Measurements from ENCODE around the gene MAMLD1.
A peak's percentile ranks its signal among the peaks of the same experiment; 100 is the strongest.

The MAMLD1 gene

DNA sequence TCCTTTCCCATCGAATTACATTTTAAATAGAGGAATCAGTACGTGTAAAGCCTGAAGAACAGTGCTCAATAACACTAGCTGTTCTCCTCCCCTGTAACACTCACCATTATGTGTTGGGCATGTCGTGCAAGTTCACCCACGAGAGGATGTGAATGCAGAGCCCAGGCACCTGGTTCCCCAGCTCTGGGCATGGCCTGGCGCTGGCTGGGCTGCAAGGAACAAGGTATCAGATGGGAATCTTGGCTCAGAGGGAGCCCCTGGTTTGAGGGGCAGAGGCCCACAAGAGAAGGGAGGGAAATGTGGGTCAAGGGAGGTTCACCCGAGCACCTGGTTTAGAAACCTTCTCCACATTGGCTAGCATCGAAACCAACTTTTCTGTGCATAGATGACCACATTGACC is 163.6 kb downstream of the MAMLD1 start:
- DNase-seq (ENCODE audit: low read depth in 2 of 2, low spot score in 1 of 2), result no peak

DNA sequence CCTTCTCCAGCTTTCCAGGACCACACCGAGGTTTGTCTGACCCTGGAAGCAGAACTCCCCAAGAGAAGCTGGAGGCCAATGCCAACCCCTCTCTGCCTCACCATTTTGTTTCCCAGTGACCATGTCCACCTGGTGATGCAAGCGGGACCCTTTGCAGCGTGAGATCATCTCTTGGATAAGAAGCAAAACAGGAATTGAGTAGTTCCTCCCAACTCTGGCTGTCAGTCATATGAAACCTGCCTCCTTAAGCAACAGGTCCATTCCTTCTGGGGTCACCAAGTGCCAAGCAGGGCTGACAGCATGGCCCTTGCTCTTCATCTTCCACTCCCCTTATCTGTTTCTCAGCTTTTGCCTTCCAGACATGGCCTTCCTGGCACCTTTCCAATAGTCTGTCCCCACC is 164.0 kb downstream of the MAMLD1 start:
- no peak for DNase-seq (ENCODE audit: low read depth in 2 of 2, low spot score in 1 of 2)

DNA sequence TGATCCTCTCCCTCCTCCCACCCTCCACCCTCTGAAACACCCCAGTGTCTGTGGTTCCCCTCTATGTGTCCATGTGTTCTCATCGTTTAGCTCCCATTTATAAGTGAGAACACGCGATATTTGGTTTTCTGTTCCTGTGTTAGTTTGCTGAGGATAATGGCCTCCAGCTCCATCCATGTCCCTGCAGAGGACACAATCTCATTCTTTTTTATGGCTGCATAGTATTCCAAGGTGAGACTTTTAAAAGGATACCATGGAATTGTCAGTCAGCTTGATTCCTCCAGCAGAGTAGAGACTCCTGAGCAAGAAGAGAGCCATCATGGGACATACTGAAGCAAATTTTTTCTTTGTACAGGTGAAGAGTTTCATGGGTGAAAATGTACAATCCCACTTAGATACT is 166.5 kb downstream of the MAMLD1 start:
- no peak for DNase-seq (ENCODE audit: low read depth in 2 of 2, low spot score in 1 of 2)

DNA sequence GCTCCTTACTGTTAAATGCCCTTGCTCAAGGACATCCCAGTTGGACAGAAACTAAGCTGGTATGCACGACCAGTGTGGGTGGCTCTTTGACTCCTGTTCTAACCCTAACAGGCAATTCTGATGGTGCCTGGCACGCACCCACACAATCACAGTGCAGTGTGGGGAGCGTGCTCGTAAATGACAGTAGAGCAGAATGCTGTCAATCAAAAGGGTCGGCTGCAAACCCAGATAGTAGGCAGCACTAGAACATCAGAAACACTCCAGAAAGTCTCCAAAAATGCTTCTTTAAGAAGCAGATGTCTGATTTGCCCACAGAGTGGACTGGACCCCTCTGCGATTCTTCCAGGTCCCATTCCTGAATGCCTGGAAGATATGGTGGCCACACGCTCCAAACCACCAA is 167.7 kb downstream of the MAMLD1 start:
- no peak for DNase-seq (ENCODE audit: low read depth in 2 of 2, low spot score in 1 of 2)

DNA sequence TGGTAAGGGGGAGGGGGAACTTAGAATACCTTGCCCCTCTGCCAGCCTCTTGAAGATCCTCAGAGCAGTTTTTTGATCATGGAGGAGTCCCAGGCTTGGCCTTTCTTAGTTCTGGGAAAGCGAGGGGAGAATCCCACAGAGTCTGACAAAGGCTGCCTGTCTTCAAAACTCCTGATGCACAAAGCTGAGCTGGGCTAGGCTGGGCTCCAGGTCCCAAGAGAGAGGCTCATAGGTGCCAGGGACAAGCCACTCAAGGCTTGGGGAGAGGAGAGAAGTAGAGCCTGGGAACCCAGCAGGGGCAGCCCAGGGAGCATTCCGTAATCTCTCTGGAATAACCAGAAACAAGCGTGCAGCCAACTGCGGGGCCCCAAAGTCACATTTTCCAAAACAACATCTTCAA is 168.3 kb downstream of the MAMLD1 start:
- DNase-seq (ENCODE audit: low read depth in 2 of 2, low spot score in 1 of 2), result no peak

DNA sequence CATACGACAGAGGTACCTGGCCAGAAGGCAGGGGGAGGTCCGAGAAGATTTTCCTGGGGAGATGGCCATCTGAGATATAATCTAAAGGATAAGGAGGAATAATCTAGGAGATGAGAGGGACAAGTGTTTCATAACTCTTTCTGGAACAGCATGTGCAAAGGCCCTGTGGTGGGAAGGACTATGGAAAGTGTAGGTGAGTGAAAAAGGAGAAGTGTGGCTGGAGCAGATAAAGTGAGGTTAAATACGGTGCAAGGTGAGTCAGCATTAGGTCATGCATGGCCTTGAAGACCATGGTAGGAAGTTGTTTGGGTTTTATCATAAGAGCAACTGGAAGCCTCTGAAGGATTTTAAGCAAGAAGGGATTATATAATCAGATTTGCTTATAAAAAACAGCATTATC is 170.7 kb downstream of the MAMLD1 start:
- DNase-seq (ENCODE audit: low read depth in 2 of 2, low spot score in 1 of 2), result no peak

DNA sequence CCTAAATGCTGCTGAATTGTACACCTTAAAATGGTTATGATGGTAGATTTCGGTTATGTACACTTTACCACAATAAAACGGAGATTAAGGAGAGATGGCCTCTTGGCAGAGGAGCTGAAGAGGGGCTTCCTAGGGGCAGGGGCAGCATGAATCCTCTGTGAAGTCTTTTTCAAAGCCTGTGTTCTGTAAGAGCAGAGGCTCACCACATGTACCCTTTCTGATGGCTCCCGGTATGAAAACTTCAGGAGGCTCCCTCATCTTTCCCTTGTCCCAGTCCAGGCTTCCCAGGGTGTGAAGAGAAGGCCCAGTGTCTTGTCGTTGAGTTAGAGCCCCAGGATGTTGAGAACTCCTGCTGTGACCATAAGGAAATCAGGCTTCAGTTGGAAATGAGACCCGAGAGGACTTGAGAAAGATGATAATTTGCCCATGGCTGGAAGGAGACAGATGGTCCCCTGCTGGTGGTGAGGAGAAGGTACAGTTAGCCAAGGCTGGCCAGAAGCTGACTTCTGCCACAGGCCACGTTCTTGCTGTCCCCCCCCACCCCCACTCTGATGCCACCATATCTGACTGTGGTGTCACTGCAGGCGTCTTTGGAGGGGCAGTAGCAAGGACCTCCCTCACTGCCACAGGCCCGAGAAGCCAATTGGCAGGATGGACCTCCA is 173.5 kb downstream of the MAMLD1 start:
- DNase-seq (ENCODE audit: low read depth in 2 of 2, low spot score in 1 of 2), result no peak

DNA sequence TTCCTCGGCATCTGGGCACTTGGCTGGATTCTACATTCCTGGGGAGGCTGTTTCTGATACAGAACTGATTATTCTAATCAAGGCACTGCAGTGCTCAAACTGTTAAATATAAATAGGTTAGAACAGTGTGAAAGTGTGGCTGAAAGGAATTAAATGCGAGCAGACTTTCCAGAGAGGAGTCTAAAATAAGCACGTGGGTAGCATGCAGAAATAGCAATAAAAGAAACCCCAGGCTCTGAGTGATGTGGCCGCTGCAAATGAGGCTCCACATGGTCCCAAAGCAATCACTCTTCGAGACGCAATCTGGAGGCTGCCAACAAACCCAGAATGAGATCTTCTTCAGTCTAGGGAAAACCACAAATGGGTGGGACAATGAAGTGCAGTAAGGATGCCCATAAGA is 174.7 kb downstream of the MAMLD1 start:
- DNase-seq (ENCODE audit: low read depth in 2 of 2, low spot score in 1 of 2), result no peak

DNA sequence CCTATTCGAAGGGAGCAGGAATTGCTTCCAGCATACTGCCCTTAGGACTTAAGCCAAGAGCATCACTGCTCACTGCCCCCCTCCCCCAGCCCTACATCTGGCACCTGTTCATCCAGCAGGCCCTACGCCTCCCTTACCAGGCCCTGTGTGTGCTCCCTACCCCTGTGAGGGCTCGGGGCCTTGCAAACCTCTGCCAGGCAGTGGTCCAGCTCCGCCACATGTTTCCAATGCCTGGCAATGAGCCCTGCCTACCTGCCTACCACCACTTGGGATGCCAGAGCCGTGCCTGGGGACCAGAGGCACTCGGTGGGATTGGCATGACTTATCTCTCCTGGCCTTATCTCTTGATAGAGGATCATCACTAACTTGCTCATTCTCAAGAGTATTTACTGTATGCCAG is 177.8 kb downstream of the MAMLD1 start:
- DNase-seq (ENCODE audit: low read depth in 2 of 2, low spot score in 1 of 2), result no peak

DNA sequence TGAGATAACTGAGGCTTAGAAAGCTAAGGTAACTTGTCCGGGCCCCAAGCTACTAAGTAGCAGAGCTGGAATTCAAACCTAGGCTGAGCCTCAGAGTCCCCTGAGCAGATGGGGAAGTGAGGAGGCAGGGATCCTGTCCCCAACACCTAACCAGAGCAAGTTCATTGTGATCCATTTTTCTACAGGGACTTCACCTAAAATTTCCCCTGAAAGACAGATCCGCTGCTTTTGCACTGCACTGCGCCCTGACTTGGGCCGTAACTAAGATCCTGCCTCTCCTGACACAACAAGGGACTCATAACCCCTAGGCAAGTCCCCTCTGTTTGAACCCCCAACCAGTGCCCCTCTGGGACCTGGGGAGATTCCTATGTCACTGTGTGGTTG is 179.7 kb downstream of the MAMLD1 start:
- DNase-seq (ENCODE audit: low read depth in 2 of 2, low spot score in 1 of 2), result no peak

DNA sequence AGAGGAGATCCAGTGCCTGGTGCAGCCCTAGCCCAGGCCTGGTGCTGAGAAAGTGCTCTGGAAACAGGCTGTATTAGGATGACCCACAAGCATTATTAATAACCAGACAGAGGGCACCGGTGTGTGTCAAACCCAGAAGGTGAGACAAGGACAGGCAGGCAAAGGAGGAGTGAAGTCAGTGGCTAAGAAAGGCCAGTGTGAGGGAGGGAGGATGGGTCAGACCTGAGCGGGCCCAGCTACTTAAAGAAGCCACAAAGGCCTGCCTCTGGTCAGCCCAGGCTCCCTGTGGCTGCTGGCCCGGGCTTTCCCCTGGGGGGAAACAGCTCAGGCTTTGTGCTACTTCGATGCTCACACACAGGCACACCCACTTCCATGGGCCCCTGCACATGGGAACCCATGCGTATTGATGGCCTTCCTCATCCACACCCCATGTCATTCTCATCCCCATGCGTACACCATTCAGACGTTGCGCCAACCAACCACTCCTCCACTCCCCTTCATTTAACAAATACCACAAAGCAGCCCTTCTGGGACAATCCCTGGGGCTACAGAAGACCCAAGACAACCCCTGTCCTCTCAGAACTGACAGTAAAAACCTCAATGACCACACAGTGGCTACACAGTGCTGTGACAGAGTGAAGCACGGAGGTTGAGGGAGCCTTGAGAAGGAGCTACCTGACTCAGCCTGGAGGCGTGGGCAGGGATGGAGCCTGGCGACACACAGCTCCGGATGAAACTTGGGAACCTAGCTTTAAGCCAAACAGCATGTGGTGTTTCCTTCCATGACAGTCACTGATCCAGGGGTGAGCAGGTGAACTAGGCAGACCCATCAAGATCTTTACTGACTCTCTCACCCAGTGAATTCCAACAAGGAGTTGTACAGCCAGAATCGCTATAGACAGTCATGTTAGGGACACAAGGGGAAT is 180.4 kb downstream of the MAMLD1 start:
- no peak for DNase-seq (ENCODE audit: low read depth in 2 of 2, low spot score in 1 of 2)

DNA sequence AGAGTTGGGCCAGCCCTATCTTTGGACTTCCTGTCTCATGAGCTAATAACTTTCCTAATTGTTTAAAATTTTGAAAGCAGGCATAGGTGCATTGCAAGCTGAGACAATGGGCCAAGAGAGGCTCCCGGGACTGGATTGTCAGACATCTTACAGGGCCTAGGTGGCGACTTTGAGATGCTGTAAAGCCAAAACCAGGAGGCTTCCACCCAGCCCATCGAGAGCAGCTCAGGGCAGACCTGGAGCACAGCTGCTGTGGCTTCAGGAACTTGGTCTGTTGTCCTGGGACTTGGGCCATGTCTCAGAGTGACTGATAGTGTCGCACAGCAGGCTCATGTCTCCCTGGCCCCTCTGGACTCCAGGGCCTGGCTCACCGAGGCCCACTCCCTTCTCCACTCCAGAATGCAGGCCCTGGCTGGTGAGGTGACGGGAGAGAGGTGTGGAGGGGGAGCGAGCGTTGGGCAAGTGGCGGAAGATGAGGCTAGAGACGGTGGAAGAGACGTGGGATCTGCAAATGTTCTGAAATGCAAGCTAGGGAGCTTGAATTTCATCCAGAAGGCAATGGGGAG is 181.2 kb downstream of the MAMLD1 start:
- no peak for DNase-seq (ENCODE audit: low read depth in 2 of 2, low spot score in 1 of 2)

DNA sequence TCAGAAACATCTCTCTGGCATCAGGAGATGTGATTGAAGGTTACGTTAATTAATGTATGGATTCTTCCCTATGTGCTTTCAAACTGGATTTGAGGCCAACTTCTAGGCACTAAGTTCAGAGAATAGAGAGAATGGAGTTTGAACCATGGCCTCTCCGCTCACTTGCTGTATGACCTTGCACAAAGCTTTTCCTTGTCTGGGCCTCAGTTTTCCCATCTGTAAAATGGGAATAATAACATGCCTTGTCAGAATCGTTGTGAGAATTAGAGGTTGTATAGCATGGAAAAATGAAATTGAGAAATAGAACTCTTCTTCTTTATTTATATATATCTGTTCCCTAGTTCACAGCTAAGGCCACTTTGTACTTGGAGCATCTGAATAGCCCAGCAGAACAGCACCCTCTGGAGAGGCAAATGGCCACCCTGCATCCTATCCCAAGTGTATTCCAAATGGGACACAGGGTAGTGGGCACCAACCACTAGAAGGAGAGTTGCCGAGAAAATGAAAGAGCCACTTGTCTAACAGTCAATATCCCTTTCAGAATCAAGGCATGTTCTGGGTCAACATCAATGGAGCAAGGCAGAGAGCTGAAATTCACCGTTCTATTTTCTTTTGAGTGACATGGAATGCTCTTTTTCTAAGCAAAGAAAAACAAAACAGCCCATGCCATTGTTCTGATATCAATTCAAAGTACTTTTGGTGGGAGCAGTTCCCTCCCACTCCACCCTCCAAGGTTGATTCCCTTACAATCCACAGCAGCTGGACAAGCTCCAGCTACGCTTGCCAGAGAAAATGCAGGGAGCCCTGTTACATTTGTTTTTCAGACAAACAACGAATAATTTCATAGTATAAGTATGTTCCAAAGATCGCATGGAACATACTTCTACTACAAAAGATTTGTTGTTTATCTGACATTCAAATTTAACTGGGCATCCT is 182.0 kb downstream of the MAMLD1 start:
- no peak for DNase-seq (ENCODE audit: low read depth in 2 of 2, low spot score in 1 of 2)

DNA sequence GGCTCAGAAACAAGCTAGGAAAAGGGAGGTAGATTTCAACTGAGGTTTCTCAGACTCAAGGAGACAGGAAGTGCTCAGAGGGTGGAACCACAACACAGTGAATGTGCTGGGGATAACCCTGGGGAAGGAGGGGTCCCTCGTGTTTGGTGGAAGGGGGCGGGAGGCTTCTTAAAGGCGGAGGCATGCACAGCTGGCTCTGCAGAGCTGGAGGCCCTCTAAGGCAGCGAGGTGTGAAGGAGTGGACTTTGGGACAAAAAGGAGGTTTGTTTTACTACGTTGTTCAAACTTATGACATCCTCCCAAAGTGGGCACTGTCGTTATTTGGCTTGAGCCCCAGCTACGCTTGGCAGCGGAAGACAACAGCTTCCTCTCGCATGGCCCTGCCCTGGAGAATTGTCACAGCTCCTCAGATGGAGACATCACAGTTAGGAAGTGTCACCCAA is 183.6 kb downstream of the MAMLD1 start:
- peak in 1 of 2 donors; percentile 5 for DNase-seq (ENCODE audit: low read depth in 2 of 2, low spot score in 1 of 2)

DNA sequence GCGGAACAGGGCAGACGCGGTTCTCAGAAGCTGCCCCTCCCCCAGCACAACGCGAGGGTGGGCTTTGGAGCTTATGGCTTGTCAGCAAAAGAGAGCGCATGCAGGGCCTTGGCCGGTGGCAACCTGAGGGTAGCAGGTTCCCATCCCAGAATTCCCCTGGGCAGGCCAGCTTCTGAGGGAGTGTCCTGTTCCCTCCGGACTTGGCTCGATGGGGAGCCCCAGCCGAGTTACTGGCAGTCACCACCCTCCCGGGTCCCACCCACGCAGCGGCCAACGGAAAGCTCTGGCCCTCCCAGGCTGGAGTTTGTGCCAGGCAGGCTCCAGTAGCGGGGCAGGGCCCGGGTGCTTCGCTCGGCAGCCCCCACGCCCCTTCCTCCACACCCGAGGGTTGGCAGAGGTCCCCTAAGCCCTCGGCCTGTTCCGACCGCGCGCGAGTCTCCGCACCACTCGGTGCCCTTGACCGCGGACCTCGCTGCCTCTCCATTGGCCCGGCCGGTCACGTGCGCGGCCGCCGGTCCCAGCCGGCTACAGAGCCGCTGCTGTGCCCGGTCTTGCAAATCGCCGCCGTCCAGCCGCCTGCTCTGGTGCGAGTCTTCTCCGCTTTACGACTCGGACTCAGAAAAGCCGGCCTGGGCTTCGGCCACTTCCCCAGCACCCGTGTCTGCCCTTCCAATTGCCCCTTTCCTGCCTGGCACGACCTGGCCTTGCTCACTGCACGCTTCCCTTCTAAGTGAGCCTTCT is 184.4 kb downstream of the MAMLD1 start:
- no peak for DNase-seq (ENCODE audit: low read depth in 2 of 2, low spot score in 1 of 2)

DNA sequence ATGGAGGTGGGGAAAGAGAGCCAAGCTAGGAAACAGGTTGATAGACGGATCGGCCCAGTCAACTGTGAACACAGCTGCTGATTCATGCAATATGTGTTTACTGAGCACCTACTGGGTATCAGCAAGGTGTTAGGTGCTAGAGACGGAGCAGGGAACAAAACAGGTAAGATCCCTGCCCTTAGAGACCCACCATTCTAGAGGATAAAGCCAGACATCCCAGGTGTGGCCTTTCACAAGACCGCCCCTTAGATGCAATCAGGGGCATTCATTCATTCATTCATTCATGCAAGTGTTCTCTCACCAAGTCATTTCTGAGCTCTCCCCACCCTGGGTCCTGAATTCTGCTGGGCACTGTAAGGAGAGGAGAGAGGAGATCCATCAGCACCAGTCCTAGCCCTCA is 185.1 kb downstream of the MAMLD1 start:
- DNase-seq (ENCODE audit: low read depth in 2 of 2, low spot score in 1 of 2), result no peak

DNA sequence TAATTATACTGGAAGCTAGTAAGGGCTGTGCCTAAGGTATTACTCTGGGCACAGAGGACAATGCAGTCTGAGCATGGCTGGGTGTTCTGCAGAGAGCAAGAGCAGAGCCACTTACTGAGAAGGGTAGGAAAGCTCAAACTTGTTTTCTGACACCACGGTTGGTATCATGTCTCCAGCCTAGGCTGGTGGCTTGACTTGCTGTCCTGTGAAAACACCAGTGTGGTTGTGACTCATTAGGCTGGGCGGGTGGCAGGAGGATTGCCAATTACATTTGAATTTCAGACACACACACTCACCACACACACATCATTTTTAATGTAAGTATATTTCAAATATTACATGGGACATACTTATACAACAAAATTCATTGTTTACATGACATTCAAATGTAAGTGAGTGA is 185.6 kb downstream of the MAMLD1 start:
- DNase-seq (ENCODE audit: low read depth in 2 of 2, low spot score in 1 of 2), result no peak

DNA sequence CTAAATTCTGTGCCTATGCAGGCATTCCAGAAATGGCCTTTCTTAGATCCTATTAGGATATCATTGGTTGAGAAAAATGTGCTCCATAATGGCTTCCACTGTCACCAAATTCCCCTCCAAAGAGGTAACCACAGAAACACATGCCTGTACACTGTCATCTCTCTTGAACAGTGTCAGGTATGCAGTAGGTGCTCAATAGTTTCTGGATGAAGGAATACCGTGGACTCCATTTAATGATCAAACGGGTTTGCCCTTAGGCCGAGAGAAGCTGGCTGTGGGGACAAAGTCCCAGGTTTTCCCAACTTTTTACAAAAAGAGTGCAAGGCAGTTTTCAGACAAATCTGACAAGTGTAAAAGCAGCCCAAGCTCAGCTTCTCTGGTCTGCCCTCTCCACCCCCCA is 188.8 kb downstream of the MAMLD1 start:
- no peak for DNase-seq (ENCODE audit: low read depth in 2 of 2, low spot score in 1 of 2)

DNA sequence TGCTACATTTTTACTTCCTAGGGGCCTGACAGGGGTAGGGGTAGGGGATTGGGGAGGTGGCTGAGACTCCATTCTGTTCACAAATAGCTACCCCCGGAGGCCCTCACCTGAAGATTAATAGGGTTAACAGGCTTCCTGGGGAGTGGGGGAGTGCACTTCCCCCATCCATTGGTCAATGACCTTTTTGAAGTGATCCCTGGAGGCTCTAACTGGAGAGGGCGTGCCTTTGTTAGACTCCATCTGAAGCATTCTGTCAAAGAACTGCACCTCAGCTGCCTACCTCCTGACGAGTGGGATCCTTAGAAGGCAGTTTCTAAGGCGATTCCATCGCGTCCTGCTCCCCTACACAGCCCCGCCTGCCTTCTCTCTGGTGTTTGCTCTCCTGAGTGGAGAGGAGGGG is 195.3 kb downstream of the MAMLD1 start:
- DNase-seq (ENCODE audit: low read depth in 2 of 2, low spot score in 1 of 2), result no peak

Data from stimulated activated CD8-positive, alpha-beta memory T cell treated with anti-CD3 and anti-CD28 coated beads, Interleukin-4, amount 100 ng/mL, for 1 hour (primary cell).